Ovary (tissue), 9 donors: ENCODE results near the gene CHCT1. TPM values are rescaled to one million over a fixed set of nuclear protein-coding genes. Genes with fewer than 3 reads are reported as not detected.
"Not testable (repeated sequence)": the region's sequence is repeated elsewhere in the genome, so short reads cannot be mapped to it uniquely, and the experiment has no call there.

Experiments
- DNase-seq, 5 donors: peaks; one replicate each; pipeline ENCODE4 v3.0.0-alpha.2; 2019 to 2020
- H3K27ac ChIP-seq, 2 donors: fragments of 200-600 bp; one replicate each; pipeline versions ENCODE4 v1.5.1 to v1.8.0; 2019 to 2022
- H3K27me3 ChIP-seq: fragments of 200-600 bp; one replicate; pipeline ENCODE4 v1.8.0; 2022
- H3K36me3 ChIP-seq: fragments of 200-600 bp; sonication (generic); one replicate; pipeline ENCODE4 v1.5.1; 2019
- H3K4me1 ChIP-seq: one replicate; pipeline ENCODE4 v1.8.1; 2013; ENCODE audit warnings: mild to moderate bottlenecking, moderate library complexity; ENCODE audit not compliant: insufficient read depth
- H3K4me3 ChIP-seq: fragments of 200-600 bp; sonication (generic); one replicate; pipeline ENCODE4 v1.5.1; 2017
- H3K9me3 ChIP-seq, 2 donors: fragments of 200-600 bp in 1 of 2; sonication (generic) in 1 of 2; one replicate each; pipeline versions ENCODE4 v1.5.1 to v1.8.1; 2013 to 2019; ENCODE audit warnings: mild to moderate bottlenecking in 1 of 2, moderate library complexity in 1 of 2
- EP300 ChIP-seq: sonication (generic); formaldehyde crosslinking; IDR thresholded peaks from one replicate; pipeline ENCODE4 v1.6.1; 2017; ENCODE audit warnings: antibody characterized with exemption
- POLR2A ChIP-seq: fragments of 450-650 bp; IDR thresholded peaks from one replicate; pipeline ENCODE4 v1.6.1; 2017; ENCODE audit warnings: antibody characterized with exemption, mild to moderate bottlenecking, moderate library complexity
- WGBS, 3 donors: extraction: QIAGEN DNeasy Blood & Tissue Kit in 1 of 3; methylation state at CpG; one replicate each; pipeline versions ENCODE4 v1.1.5 to v1.1.7; 2013 to 2017; 5-methylcytosine and 5-hydroxymethylcytosine counted together
- intact Hi-C, 4 donors: fragments of 100-400 bp; cut with DNase I; formaldehyde crosslinking; loops; one replicate each; pipeline versions ENCODE4 v1.11.0 to v1.15.1; 2022 to 2023
- polyA plus RNA-seq, 2 donors: library from polyadenylated mRNA; stranded (reverse); fragments of 200-250 nt in 1 of 2; fragments of 350-450 nt in 1 of 2; fragmentation: Illumina TruSeq in 1 of 2; extraction: RNeasy Lipid Tissue Mini Kit (QIAGEN cat#74804) in 1 of 2; gene quantifications; one replicate each; pipeline ENCODE4 v1.2.3, GENCODE V29; 2013 to 2014
- total RNA-seq, 7 donors: library from RNA; depleted of rRNA in 2 of 7; stranded (reverse); fragments of >200 nt in 2 of 7; fragmentation: NEBNext Ultra II Directional in 3 of 7; extraction: Animal tissue kit (Norgen Biotek cat#: 25700) in 3 of 7; gene quantifications; one replicate each; pipeline versions ENCODE4 v1.1.0 to v1.2.4, GENCODE V29; 2016 to 2023
- TF ChIP-seq, protein P1 (sequence below), 3 donors: fragments of 450-650 bp in 2 of 3; fragments of 200-600 bp in 1 of 3; IDR thresholded peaks; one replicate each; pipeline versions ENCODE4 v1.5.1 to v1.8.0; 2016 to 2022; ENCODE audit warnings: antibody characterized with exemption in 3 of 3, mild to moderate bottlenecking in 1 of 3
- donor health status: DM: no; HTN: no; CAD: no; lungs with moderate emphysema.
- donor health status: DM: no; HTN: no; CAD: no.
- donor health status: Bipolar disorder and iron deficiency.
- donor health status: DM: yes; HTN: yes; CAD: no.
- donor health status: DM: no; HTN: no; CAD: no.
- donor health status: DM: yes; HTN: yes; CAD: no.

CHCT1 gene
- total and polyA plus RNA-seq, 9 donors: 0.08 TPM; not detected in 8

- Histone ChIP-seq H3K4me1 (peaks cover 3% of the 10 kb centered on the region), H3K9me3 (no peaks in the 10 kb centered on the region), H3K4me3 (no peak overlapping the region), H3K36me3 (no peaks in the 10 kb centered on the region), H3K27ac (no peak overlapping the region), H3K27me3 (no peaks in the 10 kb centered on the region)
- DNase-seq: no peak
- WGBS, 3 donors: 49 to 75% (median 60%) methylated on average over 3 of the region's 3 CpGs
- TF ChIP-seq EP300: no peak
- TF ChIP-seq, protein P1, sequence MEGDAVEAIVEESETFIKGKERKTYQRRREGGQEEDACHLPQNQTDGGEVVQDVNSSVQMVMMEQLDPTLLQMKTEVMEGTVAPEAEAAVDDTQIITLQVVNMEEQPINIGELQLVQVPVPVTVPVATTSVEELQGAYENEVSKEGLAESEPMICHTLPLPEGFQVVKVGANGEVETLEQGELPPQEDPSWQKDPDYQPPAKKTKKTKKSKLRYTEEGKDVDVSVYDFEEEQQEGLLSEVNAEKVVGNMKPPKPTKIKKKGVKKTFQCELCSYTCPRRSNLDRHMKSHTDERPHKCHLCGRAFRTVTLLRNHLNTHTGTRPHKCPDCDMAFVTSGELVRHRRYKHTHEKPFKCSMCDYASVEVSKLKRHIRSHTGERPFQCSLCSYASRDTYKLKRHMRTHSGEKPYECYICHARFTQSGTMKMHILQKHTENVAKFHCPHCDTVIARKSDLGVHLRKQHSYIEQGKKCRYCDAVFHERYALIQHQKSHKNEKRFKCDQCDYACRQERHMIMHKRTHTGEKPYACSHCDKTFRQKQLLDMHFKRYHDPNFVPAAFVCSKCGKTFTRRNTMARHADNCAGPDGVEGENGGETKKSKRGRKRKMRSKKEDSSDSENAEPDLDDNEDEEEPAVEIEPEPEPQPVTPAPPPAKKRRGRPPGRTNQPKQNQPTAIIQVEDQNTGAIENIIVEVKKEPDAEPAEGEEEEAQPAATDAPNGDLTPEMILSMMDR (IDR thresholded peaks at IDR 0.05): no peak
- TF ChIP-seq POLR2A: no peak
- intact Hi-C loops: loop anchor here in 1 of 4 donors (10.0 kb wide), 1 partner anchor 59 kb away; no protein-coding TSS in a partner anchor
Measured at GRCh38 chr17:60383379-60383778, 38.9 kb upstream of the CHCT1 start.

- H3K27me3 ChIP-seq, H3K4me3 ChIP-seq, H3K27ac ChIP-seq, H3K4me1 ChIP-seq, DNase-seq, H3K9me3 ChIP-seq, H3K36me3 ChIP-seq: not testable (repeated sequence)
- intact Hi-C loops: loop anchor here in 1 of 4 donors (10.0 kb wide), 1 partner anchor 60 kb away; no protein-coding TSS in a partner anchor
- 94 to 95% (median 95%) methylated on average over 7 of the region's 7 CpGs for WGBS, 3 donors
Measured at GRCh38 chr17:60384921-60385320, 37.4 kb upstream of the CHCT1 start.

DNA sequence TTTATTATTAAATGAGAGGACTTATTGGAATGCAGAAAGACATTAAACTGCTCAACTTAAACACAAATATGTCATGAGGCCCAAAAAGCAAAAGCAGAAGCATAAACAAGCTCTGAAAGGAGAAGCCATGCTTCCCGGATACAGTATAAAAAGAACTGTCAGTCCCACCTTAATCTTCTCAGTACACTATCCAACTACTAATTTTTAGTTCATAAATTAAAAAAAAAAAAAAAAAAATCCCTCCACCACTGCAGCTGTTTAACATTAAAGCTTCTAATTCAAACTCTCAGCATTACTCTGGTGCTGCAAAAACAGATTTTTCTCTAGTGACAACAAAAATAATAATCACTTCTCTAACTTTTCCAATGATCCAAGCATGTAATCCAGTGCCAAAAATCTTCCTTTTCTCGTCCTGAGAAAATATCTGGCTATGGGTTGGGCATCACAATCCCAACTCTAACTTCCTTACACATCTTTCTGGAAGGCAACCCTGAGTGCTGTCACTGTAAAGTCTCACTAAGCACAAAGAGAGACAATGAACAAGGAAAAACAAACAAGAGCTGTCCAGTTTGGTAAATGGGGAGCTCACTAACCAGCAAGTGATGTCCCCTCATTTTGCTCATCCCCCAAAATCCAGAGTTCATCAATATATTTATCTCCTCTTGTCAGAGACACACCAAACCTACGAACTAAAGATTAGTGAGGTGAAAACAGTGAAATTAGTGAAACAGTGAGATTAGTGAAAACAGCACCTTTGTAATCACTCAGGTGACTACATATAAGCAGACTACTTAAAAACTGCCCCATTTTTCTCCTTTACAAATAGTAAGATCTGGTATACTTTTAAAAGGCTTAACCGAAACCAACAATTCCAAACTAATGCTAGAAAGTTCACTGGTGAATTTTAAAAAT, 35.9 kb upstream of the CHCT1 start:
- no peak for TF ChIP-seq EP300
- H3K4me1 ChIP-seq: peaks cover 6% of the 10 kb centered on the region
- H3K27ac ChIP-seq: no peak overlapping the region
- DNase-seq: no peak
- H3K36me3 ChIP-seq: no peaks in the 10 kb centered on the region
- no peaks in the 10 kb centered on the region for H3K9me3 ChIP-seq
- 50 to 53% (median 50%) methylated on average over 4 of the region's 4 CpGs for WGBS, 3 donors
- no peak overlapping the region for H3K4me3 ChIP-seq
- H3K27me3 ChIP-seq: no peaks in the 10 kb centered on the region
- intact Hi-C loops: loop anchor here in 1 of 4 donors (10.0 kb wide), 1 partner anchor 62 kb away; no protein-coding TSS in a partner anchor

DNA sequence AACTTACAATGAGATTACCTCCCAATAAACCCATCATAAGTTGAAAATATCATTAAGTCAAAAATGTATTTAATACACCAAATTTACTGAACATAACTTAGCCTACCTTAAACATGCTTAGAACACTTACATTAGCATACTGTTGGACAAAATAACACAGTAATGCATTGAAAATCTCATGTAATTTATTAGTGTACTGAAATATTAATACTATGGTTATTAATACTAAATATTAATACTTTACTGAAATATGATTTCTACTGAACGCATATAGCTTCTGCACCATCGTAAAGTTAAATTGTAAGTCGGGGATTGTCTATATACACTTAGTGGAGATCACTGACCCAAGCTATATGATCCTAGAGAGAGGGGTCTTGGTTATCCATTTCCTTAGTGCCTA, 34.6 kb upstream of the CHCT1 start:
- Histone ChIP-seq H3K27ac (no peak overlapping the region), H3K27me3 (no peaks in the 10 kb centered on the region), H3K36me3 (no peaks in the 10 kb centered on the region), H3K9me3 (no peaks in the 10 kb centered on the region), H3K4me1 (peaks cover 6% of the 10 kb centered on the region), H3K4me3 (no peak overlapping the region)
- 86 to 94% (median 89%) methylated on average over 3 of the region's 3 CpGs for WGBS, 3 donors
- no peak for DNase-seq
- TF ChIP-seq, protein P1 (IDR thresholded peaks at IDR 0.05): no peak
- TF ChIP-seq EP300: no peak
- TF ChIP-seq POLR2A: no peak
- intact Hi-C loops: loop anchor here in 1 of 4 donors (10.0 kb wide), 1 partner anchor 63 kb away; no protein-coding TSS in a partner anchor

GRCh38 chr17:60388742-60389141, 33.5 kb upstream of the CHCT1 start:
- no peak overlapping the region for H3K4me3 ChIP-seq
- no peaks in the 10 kb centered on the region for H3K36me3 ChIP-seq
- no peak overlapping the region for H3K27ac ChIP-seq
- no peak for TF ChIP-seq EP300
- peaks cover 6% of the 10 kb centered on the region for H3K4me1 ChIP-seq
- H3K9me3 ChIP-seq: no peaks in the 10 kb centered on the region
- intact Hi-C loops: loop anchor here in 1 of 4 donors (10.0 kb wide), 1 partner anchor 64 kb away; no protein-coding TSS in a partner anchor
- WGBS, 3 donors: 18 to 26% (median 21%) methylated on average over 3 of the region's 3 CpGs
- no peaks in the 10 kb centered on the region for H3K27me3 ChIP-seq
- no peak for DNase-seq

GRCh38 chr17:60390186-60390585, 32.1 kb upstream of the CHCT1 start:
- WGBS, 3 donors: 17 to 20% (median 19%) methylated on average over 2 of the region's 2 CpGs
- H3K9me3 ChIP-seq: no peaks in the 10 kb centered on the region
- peaks cover 6% of the 10 kb centered on the region for H3K4me1 ChIP-seq
- H3K27me3 ChIP-seq: no peaks in the 10 kb centered on the region
- intact Hi-C loops: no loop called here
- no peak overlapping the region for H3K4me3 ChIP-seq
- TF ChIP-seq, protein P1 (IDR thresholded peaks at IDR 0.05): no peak
- TF ChIP-seq POLR2A: no peak
- TF ChIP-seq EP300: no peak
- DNase-seq: no peak
- H3K36me3 ChIP-seq: no peaks in the 10 kb centered on the region
- no peak overlapping the region for H3K27ac ChIP-seq
